CD4-positive, alpha-beta memory T cell (primary cell): Measurements from ENCODE around the gene ZBTB18. TPM values are rescaled to one million over a fixed set of nuclear protein-coding genes. Genes with fewer than 3 reads are reported as not detected.

Experiments
- CTCF ChIA-PET: fragments of 350-600 bp; sonication (Branson Sonifier 250); formaldehyde crosslinking; loops from one replicate; lab custom pipeline; 2021; ENCODE audit warnings: inconsistent platforms; ENCODE audit not compliant: partially characterized antibody; lab: Charles Lee
- POLR2A ChIA-PET: fragments of 350-600 bp; sonication (Branson Sonifier 250); formaldehyde crosslinking; loops from one replicate; lab custom pipeline; 2021; ENCODE audit not compliant: partially characterized antibody; lab: Charles Lee
- DNase-seq, 5 donors: peaks; one replicate each; pipeline versions ENCODE4 v3.0.0 to v3.0.0-alpha.2; 2020 to 2022; ENCODE audit warnings: mixed read lengths in 1 of 5
- H3K27ac ChIP-seq: one replicate; pipeline ENCODE4 v1.7.0; 2013; ENCODE audit warnings: low read depth, low read length
- H3K27me3 ChIP-seq: 2 replicates; pipeline ENCODE4 v1.7.0; 2013; ENCODE audit warnings: mild to moderate bottlenecking, low read length, moderate library complexity; ENCODE audit not compliant: insufficient read depth
- H3K36me3 ChIP-seq: 2 replicates; pipeline ENCODE4 v1.7.0; 2013; ENCODE audit warnings: mild to moderate bottlenecking, low read length, moderate library complexity; ENCODE audit not compliant: insufficient read depth
- H3K4me1 ChIP-seq: 2 replicates; pipeline ENCODE4 v1.7.0; 2013; ENCODE audit warnings: mild to moderate bottlenecking, low read length, moderate library complexity; ENCODE audit not compliant: insufficient read depth
- H3K4me3 ChIP-seq, 2 donors: one replicate each; pipeline ENCODE4 v1.7.0; 2013; ENCODE audit warnings: low read length in 2 of 2, mild to moderate bottlenecking in 1 of 2
- H3K9me3 ChIP-seq, 2 donors: one replicate each; pipeline ENCODE4 v1.7.0; 2013; ENCODE audit warnings: low read length in 2 of 2, control low read depth in 1 of 2; ENCODE audit not compliant: control insufficient read depth in 1 of 2
- H3K27ac Mint-ChIP-seq, 7 donors: one replicate each; pipeline ENCODE4 v1.8.0; 2020 to 2021; ENCODE audit warnings: mixed read lengths in 7 of 7, mild to moderate bottlenecking in 6 of 7, inconsistent platforms in 3 of 7, moderate library complexity in 3 of 7
- H3K27me3 Mint-ChIP-seq, 2 donors: one replicate each; pipeline ENCODE4 v1.8.0; 2020 to 2021; ENCODE audit warnings: mixed read lengths in 2 of 2
- H3K36me3 Mint-ChIP-seq, 2 donors: one replicate each; pipeline ENCODE4 v1.8.0; 2020 to 2021; ENCODE audit warnings: mixed read lengths in 2 of 2, inconsistent platforms in 1 of 2, mild to moderate bottlenecking in 1 of 2
- H3K4me1 Mint-ChIP-seq, 4 donors: one replicate each; pipeline ENCODE4 v1.8.0; 2020 to 2021; ENCODE audit warnings: mixed read lengths in 4 of 4, mild to moderate bottlenecking in 1 of 4
- H3K4me3 Mint-ChIP-seq, 8 donors: one replicate each; pipeline ENCODE4 v1.8.0; 2020 to 2021; ENCODE audit warnings: mixed read lengths in 8 of 8, mild to moderate bottlenecking in 7 of 8, moderate library complexity in 6 of 8, inconsistent platforms in 3 of 8
- H3K9me3 Mint-ChIP-seq, 8 donors: one replicate each; pipeline ENCODE4 v1.8.0; 2020 to 2021; ENCODE audit warnings: mixed read lengths in 8 of 8, mild to moderate bottlenecking in 5 of 8, inconsistent platforms in 3 of 8, moderate library complexity in 1 of 8
- intact Hi-C: fragments of 100-400 bp; cut with micrococcal nuclease; formaldehyde crosslinking; loops from one replicate; pipeline ENCODE4 v1.15.1; 2023
- polyA plus RNA-seq, 2 donors: library from polyadenylated mRNA; unstranded; fragments of 300-500 nt; fragmentation: Illumina TruSeq; gene quantifications; one replicate each; pipeline ENCODE4 v1.2.3, GENCODE V29; 2021
- total RNA-seq, 2 experiments: library from RNA; stranded (reverse); gene quantifications; one replicate each; pipeline ENCODE4 v1.2.3, GENCODE V29; 2021

Gene ZBTB18
- total and polyA plus RNA-seq, 4 experiments from 2014 or later = 1.5 to 65.3 (median 32.4) TPM

DNA sequence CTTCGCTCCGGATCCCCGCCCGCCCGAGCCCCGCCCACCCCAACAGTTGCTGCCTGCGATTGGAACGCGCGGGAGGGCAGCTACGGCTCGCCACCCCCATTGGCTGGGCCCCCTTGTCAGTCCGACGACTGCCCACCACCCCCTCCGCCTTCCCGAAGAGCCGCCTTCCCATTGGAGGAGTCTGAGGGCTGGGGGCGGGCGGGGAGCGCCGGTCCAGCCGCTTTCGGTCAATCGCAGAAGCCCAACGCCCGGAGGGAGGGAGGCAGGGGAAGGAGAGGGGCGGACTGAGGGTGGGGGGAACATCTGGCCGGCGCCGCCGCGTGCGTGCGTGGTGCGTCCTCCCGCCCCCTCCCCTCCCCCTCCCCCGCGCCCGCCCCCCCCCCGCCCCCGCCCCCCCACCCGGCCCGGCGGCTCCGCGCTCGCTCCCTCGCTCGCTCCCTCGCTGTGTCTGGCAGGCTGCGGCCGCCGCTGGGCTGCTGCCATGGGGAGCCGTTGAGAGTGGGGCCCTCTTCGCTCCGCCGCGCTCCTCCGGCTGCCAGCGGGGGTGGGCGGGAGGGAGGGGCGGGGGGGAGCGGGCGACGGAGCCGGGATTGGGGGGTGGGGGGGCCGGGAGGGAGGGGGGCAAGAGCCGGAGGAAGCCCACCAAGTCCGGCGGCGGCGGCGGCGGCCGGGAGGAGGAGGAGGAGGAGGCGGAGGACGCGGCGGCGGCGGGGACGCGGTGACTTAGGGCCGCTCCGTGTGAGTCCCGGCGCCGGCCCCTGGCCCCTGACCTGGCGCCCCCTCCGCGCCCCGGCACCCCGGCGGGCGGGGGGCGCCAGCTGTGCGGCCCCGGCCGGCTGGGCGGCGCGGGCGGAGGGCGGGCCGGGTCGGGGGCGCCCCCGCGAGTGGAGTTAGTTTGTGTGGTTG is 2.6 kb upstream of the ZBTB18 start:
- H3K4me3 ChIP-seq = no peak overlapping the region
- DNase-seq = peak; percentile 92 to 99 (median 97)
- no peaks in the 10 kb centered on the region for H3K27me3 ChIP-seq
- CTCF ChIA-PET = interaction anchor here (1.1 to 3.6 kb wide), 3 partner anchors 27 to 705 kb away, joined by 3 to 16 read pairs (median 16); no protein-coding TSS in a partner anchor
- Mint-ChIP-seq H3K27ac (peak overlapping the region; percentile 48 to 99 (median 95)), H3K4me3 (peak overlapping the region; percentile 54 to 98 (median 92)), H3K27me3 (peaks cover 0 to 2% of the 10 kb centered on the region in 2 donors), H3K9me3 (peaks cover 0 to 6% (median 0%) of the 10 kb centered on the region in 8 donors), H3K4me1 (peaks cover 21 to 28% (median 27%) of the 10 kb centered on the region in 4 donors), H3K36me3 (peaks cover 0 to 16% of the 10 kb centered on the region in 2 donors)
- peak overlapping the region; percentile 94 for H3K27ac ChIP-seq
- intact Hi-C loops = loop anchor here (1.0 to 10.0 kb wide), 6 partner anchors 27 to 816 kb away; partner anchors contain the start of genes AKT3, CEP170 and HNRNPU
- POLR2A ChIA-PET = interaction anchor here (0.6 to 10.7 kb wide), 34 partner anchors 10 to 923 kb away, joined by 3 to 251 read pairs (median 5); partner anchors contain the start of genes AKT3, CEP170, COX20 and HNRNPU
- no peaks in the 10 kb centered on the region for H3K9me3 ChIP-seq
- H3K4me1 ChIP-seq = peaks cover 47% of the 10 kb centered on the region
- peaks cover 2% of the 10 kb centered on the region for H3K36me3 ChIP-seq

DNA sequence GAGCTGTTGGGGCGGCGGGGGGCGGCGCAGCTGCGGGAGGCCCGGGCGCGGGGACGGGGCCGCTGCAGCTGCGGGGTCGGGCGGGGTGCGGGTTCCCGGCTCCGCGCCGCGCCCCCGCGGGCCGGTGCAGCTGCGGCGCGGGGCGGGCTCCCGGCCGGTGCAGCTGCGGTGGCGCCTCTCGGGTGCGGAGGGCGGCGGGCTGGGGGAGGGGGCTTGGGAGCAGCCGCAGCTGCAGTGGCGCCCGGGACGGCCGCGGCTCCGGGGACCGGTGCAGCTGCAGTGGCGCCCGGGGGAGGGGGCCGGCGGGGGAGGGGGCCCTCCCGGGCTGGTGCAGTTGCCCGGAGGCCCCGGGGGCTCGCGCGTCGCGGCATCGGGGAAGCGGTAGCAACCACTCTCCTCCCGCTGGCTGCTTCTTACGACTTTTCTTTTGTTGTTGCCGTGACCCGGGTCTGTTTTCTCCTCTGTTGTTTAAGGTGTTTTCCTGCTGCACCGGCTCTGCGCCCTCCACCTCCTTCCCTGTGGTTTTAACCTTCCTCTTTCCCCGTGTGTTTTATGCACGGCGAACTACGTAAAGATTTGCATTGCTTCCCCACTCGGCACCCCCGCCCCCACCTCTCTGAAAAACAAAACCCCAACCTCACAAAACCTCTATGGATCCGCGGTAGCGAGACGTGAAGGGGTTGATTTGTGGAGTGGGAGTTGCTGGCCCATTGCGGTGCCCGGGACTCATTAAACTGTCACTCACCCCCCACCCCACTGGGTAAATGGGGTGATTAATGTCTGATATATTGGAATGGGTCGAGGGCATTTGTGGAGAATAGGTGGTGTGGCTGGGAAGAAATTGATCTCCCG is 1.7 kb upstream of the ZBTB18 start:
- Histone ChIP-seq H3K4me1 (peaks cover 47% of the 10 kb centered on the region), H3K9me3 (no peaks in the 10 kb centered on the region), H3K27ac (peak overlapping the region; percentile 70), H3K27me3 (no peaks in the 10 kb centered on the region), H3K36me3 (peaks cover 11% of the 10 kb centered on the region), H3K4me3 (peak overlapping the region; percentile 47 to 62)
- peak overlapping the region in 6 of 8 donors; percentile 96 to 99 (median 99) for H3K4me3 Mint-ChIP-seq
- peaks cover 0 to 16% of the 10 kb centered on the region in 2 donors for H3K36me3 Mint-ChIP-seq
- ChIA-PET CTCF (interaction anchor here (3.6 kb wide), 1 partner anchor 27 kb away, joined by 16 read pairs; no protein-coding TSS in a partner anchor), POLR2A (interaction anchor here (0.6 to 10.7 kb wide), 7 partner anchors 9 to 815 kb away, joined by 3 to 251 read pairs (median 4); partner anchors contain the start of genes AKT3, CEP170, HNRNPU and SDCCAG8)
- peaks cover 0 to 6% (median 0%) of the 10 kb centered on the region in 8 donors for H3K9me3 Mint-ChIP-seq
- peaks cover 21 to 28% (median 27%) of the 10 kb centered on the region in 4 donors for H3K4me1 Mint-ChIP-seq
- peak overlapping the region in 4 of 7 donors; percentile 97 to 99 (median 98) for H3K27ac Mint-ChIP-seq
- DNase-seq = peak; percentile 66 to 84 (median 69)
- intact Hi-C loops = loop anchor here (10.0 kb wide), 1 partner anchor 815 kb away; the partner anchor contains the start of gene HNRNPU
- peaks cover 0 to 2% of the 10 kb centered on the region in 2 donors for H3K27me3 Mint-ChIP-seq

DNA sequence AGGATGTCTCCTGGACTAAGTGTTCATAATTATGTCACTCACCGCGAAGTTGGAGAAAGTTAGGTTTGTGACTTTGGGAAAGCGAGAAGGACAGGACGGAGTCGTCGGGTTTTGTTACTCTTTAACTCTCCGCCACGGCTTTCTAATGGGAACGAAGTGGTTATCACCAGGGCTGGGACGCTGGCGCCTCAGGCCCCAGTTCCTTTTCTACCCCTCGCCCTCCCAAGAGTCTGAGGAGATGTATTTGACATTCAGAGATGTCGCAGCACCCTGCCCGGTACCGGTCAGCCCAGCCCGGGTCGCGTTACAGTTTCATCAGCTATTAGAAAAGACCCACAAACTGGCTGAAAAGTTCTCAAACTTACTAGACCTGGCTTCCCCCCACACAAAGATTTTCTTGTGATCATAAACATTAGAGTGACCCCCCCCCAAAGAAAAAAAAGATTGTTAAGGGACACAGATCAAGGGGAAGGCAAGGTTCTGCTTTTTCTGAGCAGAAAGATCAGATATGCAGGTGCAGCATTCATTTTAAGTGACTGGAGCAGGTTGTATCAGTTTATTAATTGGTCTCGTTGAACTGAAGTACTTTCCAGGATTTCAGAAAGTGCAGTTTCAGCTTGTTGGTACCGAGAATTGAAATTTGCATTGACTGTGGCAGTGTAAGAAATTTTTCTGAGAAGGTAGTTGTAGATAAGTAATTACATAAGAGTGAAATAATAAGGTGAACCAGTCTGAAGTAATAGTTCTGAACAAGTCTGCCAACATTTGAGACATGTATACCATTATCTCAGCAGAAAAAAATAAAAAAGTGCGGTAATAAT is 859 bp upstream of the ZBTB18 start:
- intact Hi-C loops = no loop called here
- Mint-ChIP-seq H3K4me1 (peaks cover 15 to 27% (median 24%) of the 10 kb centered on the region in 4 donors), H3K9me3 (peaks cover 0 to 6% (median 0%) of the 10 kb centered on the region in 8 donors), H3K27me3 (no peaks in the 10 kb centered on the region), H3K4me3 (peak overlapping the region in 6 of 8 donors; percentile 96 to 99 (median 99)), H3K27ac (peak overlapping the region in 4 of 7 donors; percentile 97 to 99 (median 98)), H3K36me3 (peaks cover 0 to 16% of the 10 kb centered on the region in 2 donors)
- ChIA-PET POLR2A (interaction anchor here (0.6 to 10.7 kb wide), 7 partner anchors 10 to 204 kb away, joined by 3 to 251 read pairs (median 4); partner anchors contain the start of gene AKT3), CTCF (interaction anchor here (0.6 to 3.6 kb wide), 3 partner anchors 10 to 26 kb away, joined by 3 to 16 read pairs (median 3); no protein-coding TSS in a partner anchor)
- Histone ChIP-seq H3K4me1 (peaks cover 47% of the 10 kb centered on the region), H3K4me3 (peak overlapping the region; percentile 47 to 62), H3K27ac (peak overlapping the region; percentile 70), H3K9me3 (no peaks in the 10 kb centered on the region), H3K27me3 (no peaks in the 10 kb centered on the region), H3K36me3 (peaks cover 17% of the 10 kb centered on the region)
- peak in 4 of 5 donors; percentile 9 to 45 (median 14) for DNase-seq

DNA sequence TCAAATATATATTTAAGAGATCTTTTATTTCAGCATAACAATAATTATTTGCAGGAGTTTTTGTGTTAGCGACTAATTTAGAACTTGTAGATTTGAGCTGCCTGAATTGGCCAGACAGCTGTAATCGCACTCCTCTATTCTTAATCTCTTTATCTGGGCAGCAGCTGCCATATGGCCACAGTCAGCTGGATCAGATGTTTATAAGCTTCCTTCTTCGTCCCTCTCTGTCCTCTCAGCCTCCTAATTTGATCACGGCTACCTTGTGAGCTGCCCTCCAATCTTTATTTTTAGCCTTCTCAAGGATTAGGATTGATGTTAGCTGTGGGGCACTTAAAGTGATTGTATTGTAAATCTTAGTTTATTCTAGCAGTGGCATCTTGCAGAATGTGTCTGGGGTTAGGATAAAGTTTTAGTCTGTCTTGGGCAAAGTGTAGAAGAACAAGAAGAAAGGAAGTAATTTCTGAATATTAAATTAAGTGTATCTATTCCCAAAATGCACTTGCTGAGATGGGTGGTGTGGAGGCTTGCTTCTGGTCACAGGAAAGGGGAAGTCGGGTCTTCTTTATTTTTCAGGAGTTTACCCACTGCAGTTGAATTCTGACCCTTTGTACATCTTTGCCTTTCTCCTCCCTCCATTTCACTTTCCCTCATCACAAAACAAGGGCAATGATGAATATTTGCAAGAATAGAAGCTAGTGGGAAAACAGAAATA is 1.1 kb downstream of the ZBTB18 start:
- H3K27ac Mint-ChIP-seq = no peak overlapping the region
- peaks cover 10 to 31% of the 10 kb centered on the region in 2 donors for H3K36me3 Mint-ChIP-seq
- no peaks in the 10 kb centered on the region for H3K27me3 Mint-ChIP-seq
- Histone ChIP-seq H3K4me3 (no peak overlapping the region), H3K27me3 (no peaks in the 10 kb centered on the region), H3K4me1 (peaks cover 31% of the 10 kb centered on the region), H3K27ac (no peak overlapping the region), H3K9me3 (no peaks in the 10 kb centered on the region), H3K36me3 (peaks cover 24% of the 10 kb centered on the region)
- CTCF ChIA-PET = interaction anchor here (0.7 to 3.6 kb wide), 6 partner anchors 13 to 796 kb away, joined by 3 to 16 read pairs (median 4); partner anchors contain the start of gene SDCCAG8
- H3K9me3 Mint-ChIP-seq = peaks cover 0 to 6% (median 0%) of the 10 kb centered on the region in 8 donors
- H3K4me3 Mint-ChIP-seq = no peak overlapping the region
- intact Hi-C loops = no loop called here
- POLR2A ChIA-PET = interaction anchor here (1.1 to 10.7 kb wide), 3 partner anchors 10 to 214 kb away, joined by 3 to 251 read pairs (median 3); no protein-coding TSS in a partner anchor
- peaks cover 10 to 23% (median 20%) of the 10 kb centered on the region in 4 donors for H3K4me1 Mint-ChIP-seq
- no peak for DNase-seq

DNA sequence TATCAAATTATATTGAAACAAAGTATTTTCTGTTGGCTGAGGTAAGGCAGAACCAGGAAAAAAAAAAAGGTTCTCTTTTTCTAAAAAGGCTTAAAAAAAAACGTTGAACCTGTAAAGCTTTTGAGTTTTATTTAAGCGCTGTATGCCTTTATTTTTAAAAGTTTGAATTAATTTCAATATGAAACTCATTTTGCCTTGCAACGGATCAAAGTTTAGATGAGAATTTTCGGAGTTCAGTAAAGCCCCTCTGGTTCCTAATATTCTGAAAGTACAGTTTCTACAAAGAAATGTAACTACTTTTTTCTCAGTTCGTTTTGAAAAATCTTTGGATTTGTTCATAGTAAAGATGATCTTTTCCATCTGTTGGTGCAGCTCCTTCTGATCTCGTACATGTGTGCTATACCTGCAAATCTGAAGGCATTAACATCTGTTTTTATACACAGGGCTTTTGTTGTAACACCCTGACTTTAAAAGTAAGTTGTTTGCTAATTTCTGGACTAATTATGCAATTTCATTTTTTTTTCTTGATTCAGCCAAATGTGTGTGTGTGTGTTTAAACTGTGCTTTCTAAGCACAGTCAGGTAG is 1.7 kb downstream of the ZBTB18 start:
- POLR2A ChIA-PET = interaction anchor here (10.7 kb wide), 1 partner anchor 23 kb away, joined by 251 read pairs; no protein-coding TSS in a partner anchor
- H3K27me3 Mint-ChIP-seq = no peaks in the 10 kb centered on the region
- Histone ChIP-seq H3K36me3 (peaks cover 24% of the 10 kb centered on the region), H3K9me3 (no peaks in the 10 kb centered on the region), H3K27me3 (no peaks in the 10 kb centered on the region), H3K4me3 (no peak overlapping the region), H3K4me1 (peaks cover 28% of the 10 kb centered on the region), H3K27ac (no peak overlapping the region)
- peaks cover 14 to 31% of the 10 kb centered on the region in 2 donors for H3K36me3 Mint-ChIP-seq
- DNase-seq = no peak
- H3K4me1 Mint-ChIP-seq = peaks cover 7 to 23% (median 16%) of the 10 kb centered on the region in 4 donors
- CTCF ChIA-PET = interaction anchor here (0.7 to 1.4 kb wide), 3 partner anchors 13 to 25 kb away, joined by 3 to 4 read pairs (median 4); no protein-coding TSS in a partner anchor
- no peak overlapping the region for H3K27ac Mint-ChIP-seq
- peaks cover 0 to 6% (median 0%) of the 10 kb centered on the region in 8 donors for H3K9me3 Mint-ChIP-seq
- intact Hi-C loops = no loop called here
- H3K4me3 Mint-ChIP-seq = no peak overlapping the region
